Esophagus muscularis mucosa (tissue), 3 donors: ENCODE measurements around the gene KCNV2.

Source experiments
- POLR2A ChIP-seq: fragments of 450-650 bp; IDR thresholded peaks from one replicate; pipeline ENCODE4 v1.6.1; 2017; ENCODE audit warnings: antibody characterized with exemption, moderate library complexity, mild to moderate bottlenecking, low read depth
- TF ChIP-seq, protein P1 (sequence below), 3 experiments: fragments of 200-600 bp in 2 of 3; fragments of 450-650 bp in 1 of 3; sonication (generic) in 2 of 3; IDR thresholded peaks; one replicate each; pipeline ENCODE4 v1.5.1; 2017 to 2019; ENCODE audit warnings: antibody characterized with exemption in 3 of 3, mild to moderate bottlenecking in 2 of 3, moderate library complexity in 1 of 3

DNA sequence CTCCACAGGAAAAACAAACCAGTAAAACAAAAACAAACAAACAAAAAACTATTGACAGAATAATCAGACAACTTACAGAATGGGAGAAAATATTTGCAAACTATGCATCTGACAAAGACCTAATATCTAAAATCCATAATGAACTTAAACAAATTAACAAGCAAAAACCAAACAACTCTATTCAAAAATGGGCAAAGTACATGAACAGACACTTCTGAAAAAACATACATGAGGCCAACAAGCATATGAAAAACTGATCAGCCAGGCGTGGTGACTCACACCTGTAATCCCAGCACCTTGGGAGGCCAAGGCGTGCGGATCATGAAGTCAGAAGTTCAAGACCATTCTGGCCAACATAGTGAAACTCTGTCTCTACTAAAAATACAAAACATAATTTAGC lies 60.1 kb downstream of the KCNV2 start:
- TF ChIP-seq, protein P1, sequence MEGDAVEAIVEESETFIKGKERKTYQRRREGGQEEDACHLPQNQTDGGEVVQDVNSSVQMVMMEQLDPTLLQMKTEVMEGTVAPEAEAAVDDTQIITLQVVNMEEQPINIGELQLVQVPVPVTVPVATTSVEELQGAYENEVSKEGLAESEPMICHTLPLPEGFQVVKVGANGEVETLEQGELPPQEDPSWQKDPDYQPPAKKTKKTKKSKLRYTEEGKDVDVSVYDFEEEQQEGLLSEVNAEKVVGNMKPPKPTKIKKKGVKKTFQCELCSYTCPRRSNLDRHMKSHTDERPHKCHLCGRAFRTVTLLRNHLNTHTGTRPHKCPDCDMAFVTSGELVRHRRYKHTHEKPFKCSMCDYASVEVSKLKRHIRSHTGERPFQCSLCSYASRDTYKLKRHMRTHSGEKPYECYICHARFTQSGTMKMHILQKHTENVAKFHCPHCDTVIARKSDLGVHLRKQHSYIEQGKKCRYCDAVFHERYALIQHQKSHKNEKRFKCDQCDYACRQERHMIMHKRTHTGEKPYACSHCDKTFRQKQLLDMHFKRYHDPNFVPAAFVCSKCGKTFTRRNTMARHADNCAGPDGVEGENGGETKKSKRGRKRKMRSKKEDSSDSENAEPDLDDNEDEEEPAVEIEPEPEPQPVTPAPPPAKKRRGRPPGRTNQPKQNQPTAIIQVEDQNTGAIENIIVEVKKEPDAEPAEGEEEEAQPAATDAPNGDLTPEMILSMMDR (IDR thresholded peaks at IDR 0.05): no peak
- TF ChIP-seq POLR2A: no peak
